ENCODE data around the gene VILL.

The VILL gene

GRCh38 chr3:38002291-38002876 is 11.8 kb downstream of the VILL start:
- no peak for DNase-seq

DNA sequence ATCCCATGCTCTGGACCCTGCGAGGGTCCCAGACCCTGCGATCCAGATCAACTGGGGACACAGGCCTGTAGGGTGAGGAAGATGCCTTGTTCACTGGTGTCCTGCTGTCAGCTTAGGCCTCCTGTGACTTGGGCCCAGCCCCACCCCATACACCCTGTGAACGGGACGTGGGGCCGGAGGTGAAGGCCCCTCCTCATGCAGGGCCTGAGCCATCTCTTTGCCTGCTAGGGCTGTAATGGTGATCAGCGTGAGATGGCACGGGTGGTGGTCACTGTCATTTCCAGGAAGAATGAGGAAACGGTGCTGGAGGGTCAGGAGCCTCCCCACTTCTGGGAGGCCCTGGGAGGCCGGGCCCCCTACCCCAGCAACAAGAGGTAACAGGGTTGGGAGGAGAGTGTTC is 12.4 kb downstream of the VILL start:
- no peak for DNase-seq

DNA sequence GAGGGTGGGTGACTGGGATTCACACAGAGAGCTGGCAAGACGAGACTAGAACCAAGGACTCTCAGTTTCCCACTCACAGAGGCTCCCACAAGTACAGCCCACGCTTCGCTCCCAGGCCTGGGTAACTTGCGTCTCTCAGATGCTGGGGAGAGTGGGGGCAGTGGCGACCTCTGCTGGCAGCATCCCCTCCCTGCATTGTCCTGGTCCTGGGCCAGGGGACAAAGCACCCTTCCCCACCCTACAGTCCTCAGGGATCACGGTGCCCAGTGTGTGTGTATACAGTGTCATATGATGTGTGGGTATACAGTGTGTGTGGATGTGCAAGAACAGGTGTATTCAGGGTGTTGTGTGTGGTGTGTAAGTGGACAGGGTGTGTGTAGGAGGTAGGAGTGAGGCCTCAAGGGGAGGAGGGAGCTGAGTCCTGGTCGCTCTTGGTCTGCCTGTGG is 12.8 kb downstream of the VILL start:
- DNase-seq = no peak

DNA sequence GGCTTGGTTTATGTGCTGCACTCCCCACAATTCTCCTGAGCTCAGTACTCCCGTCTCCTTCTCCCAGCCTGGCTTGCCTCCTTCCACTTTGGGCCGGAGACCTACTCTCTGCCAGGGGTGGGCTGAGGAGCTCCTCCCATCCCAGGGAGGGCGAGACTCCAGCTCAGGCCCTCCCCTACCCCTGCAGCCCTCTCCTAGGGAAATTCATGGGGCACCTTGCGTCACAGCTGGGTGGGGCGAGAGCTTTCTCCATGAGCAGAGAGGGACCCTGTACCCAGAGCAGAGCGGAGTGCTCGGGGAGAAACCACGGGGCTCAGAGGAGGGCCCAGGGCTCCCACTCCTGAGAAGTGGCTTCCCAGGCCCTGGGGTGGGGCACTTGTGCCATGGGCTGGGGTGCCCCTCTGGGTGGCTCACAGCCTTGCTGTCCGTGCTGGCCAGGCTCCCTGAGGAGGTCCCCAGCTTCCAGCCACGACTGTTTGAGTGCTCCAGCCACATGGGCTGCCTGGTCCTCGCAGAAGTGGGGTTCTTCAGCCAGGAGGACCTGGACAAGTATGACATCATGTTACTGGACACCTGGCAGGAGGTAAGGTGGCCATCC is 13.3 kb downstream of the VILL start:
- DNase-seq = no peak

- peak; percentile 29 for DNase-seq
These were observed 14.0 kb downstream of the VILL start for GRCh38 chr3:38004415-38005075.

- DNase-seq = no peak
These were observed 14.8 kb downstream of the VILL start for GRCh38 chr3:38005076-38006020.

DNA sequence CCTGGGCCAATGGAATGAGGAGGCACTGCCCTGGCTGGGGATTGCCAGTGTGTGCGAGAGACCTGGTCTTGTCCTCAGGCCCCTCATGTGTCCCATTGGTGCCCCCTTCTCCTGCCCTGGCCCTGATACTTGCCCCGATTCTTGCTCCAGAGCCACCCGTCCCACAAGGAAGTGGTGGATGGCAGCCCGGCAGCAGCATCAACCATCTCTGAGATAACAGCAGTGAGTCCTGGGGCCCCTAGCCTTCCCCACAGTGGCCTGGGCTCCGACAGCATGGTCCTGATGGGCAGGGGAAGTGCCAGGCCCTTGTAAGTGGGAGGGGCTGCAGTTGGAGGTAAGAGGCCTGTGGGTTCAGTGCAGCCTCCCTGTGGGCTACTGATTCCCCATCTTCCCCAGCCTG is 15.4 kb downstream of the VILL start:
- DNase-seq = no peak

GRCh38 chr3:38006445-38006995 is 15.9 kb downstream of the VILL start:
- DNase-seq = no peak

DNA sequence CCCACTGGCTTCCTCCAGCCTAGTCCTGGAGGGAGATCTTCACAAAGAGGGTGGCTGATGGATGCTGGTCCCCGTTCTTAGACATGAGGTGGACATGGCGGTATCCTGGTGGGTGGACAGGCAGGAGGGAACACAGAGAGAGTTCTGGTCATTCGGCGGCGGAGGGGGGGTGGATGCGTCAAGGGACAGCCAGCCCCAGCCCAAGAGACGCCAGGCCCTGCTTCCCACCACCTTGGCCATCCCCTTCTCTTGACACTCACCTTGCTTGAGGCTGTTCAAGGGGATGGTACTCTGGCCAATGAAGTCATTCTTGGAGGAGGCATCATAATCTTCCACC is 17.1 kb downstream of the VILL start:
- DNase-seq = no peak

GRCh38 chr3:38008191-38008701 is 17.7 kb downstream of the VILL start:
- DNase-seq = no peak

- no peak for DNase-seq
These were observed 18.5 kb downstream of the VILL start for GRCh38 chr3:38008971-38009580.

DNA sequence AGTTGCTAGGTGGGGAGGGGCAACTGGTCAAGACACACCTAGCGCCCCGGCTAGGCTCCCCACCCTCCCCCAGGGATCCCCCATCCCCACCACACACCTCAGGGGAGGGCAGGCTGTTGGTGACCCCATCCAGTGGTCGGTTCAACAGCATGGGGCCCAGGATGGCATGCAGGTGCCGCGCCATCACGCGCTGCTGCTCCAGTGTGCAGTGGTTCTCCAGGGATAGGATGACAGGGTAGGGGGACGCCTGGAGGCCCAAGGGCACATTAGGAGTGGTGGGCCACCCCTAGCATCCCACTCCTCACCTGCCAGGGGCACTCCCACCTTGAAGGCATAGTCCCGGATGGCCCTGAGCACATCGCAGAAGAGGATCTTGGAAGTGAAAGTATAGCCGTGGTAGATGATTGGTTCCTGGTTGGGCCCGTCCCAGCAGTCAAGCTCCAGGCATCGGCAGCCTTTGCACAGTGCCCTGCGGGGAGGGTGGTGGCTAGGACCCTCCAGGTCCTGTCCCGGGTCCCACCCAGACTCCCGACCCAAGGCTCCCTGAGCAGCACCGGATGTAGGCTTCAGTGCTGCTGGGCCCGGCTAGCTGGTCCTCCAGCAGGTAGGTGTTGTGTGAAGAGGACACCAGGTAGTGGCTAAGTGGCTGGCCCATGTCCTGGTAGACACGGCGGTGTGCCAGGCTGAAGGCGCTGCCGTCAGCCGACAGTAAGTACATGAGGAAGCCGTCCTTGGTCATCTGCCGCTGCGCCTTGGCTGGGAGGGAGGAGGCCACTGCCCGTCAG is 19.4 kb downstream of the VILL start:
- no peak for DNase-seq

DNA sequence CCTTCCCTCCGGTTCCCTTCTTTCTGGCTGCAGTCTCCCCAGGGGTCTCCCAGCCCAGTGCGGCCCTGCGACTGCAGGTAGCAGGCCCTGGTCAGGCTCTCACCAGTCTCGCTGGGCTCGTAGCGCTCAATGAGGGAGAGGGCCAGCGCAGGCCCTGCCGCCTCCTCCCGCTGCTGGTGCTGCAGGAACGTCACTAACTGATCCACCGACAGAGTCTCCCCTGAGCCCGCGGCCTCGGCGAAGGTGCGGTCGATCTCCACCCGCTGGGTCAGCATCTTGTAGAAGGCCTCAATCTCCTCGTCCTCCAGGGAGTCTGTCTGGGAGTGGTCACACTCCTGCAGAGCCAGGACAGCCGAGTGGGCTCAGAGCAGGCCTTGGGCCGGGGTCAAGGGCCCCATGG is 20.5 kb downstream of the VILL start:
- no peak for DNase-seq

GRCh38 chr3:38015485-38015884 is 24.9 kb downstream of the VILL start:
- DNase-seq = no peak

GRCh38 chr3:38015984-38016383 is 25.4 kb downstream of the VILL start:
- DNase-seq = no peak

DNA sequence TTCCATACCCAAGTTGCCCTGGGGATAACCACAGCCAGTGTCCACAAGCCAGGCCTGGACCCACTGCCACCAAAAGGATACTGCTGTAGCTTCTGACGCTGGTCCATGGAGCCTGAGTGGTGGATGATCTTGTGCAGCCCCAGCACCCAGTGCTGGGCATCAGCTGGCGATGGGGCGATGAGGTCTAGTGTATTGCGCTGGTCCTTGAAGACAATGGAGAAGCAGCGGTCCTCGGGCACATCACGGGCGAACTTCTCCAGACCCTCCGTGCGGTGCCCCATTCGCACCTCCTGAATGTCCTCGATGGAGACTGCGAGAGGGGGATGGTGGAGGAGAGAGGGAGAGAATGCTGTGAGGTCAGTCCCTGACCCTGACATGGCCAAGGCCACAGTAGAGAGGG is 25.8 kb downstream of the VILL start:
- no peak for DNase-seq

DNA sequence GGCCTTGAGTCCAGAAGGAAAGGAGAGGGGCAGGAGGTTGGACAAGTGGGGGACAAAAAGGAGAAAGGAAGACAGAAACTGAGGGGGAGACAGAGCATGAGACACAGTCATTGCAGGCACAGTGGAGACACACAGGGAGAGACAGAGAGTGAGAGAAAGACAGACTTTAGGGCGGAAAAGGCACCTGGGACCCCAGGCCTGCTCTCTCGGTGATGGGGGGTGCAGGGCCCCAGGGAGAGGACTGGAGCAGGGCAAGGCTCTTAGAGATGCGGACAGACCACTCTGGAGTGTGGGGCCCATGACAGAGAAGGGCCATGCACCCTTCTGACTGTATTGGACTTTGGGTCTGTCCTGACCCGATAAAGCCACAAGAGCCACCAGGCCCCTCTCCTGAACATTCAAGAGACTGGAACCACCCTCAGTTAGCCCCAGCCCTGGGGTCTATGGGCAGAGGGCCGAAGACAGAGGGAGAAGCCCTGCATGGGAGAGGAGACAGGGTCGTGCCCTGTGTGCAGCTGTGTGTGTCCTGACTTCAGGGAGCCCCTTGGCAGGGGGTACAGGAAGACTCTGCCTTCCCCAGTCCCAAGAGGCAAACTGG is 26.4 kb downstream of the VILL start:
- DNase-seq = no peak

DNA sequence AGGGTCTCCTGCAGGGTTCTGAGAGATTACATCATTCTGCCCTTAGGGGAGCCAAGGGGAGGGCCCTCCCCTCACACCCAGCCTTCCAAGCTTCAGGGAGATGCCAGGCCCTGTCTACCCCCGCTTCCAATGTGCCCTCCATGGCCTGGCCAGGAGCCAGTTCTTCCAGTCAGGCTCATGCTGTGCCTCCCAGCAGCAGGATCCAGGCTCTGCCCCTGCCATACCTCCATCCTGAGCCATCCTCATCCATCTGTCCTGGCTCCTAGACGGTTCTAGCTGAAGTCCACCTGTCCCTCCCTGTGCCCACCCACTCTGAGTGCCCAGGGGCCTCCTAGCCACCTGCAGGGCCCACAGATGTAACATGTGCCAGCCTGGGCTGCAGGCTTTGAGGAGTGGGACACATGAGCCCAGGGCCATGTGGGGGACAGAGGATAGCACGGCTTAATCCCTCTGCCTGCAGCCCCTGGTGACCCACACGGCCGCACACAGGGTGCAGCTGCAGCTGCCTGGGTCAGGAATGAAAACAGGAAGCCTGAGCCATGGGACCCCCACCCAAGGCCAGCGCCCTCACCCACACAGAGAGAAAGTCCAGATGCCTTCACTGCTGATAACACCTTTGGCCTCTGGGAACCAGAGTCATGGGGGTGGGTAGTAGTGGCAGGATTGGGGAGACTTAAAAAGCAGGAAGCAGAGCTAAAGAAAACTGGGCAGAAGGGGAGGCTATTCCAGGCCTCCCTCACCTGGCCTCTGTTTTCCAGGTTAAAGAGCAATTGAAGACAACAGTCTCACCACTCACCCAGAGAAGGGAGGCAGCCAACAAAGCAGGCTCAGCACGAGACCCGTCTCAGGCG is 27.1 kb downstream of the VILL start:
- no peak for DNase-seq

DNA sequence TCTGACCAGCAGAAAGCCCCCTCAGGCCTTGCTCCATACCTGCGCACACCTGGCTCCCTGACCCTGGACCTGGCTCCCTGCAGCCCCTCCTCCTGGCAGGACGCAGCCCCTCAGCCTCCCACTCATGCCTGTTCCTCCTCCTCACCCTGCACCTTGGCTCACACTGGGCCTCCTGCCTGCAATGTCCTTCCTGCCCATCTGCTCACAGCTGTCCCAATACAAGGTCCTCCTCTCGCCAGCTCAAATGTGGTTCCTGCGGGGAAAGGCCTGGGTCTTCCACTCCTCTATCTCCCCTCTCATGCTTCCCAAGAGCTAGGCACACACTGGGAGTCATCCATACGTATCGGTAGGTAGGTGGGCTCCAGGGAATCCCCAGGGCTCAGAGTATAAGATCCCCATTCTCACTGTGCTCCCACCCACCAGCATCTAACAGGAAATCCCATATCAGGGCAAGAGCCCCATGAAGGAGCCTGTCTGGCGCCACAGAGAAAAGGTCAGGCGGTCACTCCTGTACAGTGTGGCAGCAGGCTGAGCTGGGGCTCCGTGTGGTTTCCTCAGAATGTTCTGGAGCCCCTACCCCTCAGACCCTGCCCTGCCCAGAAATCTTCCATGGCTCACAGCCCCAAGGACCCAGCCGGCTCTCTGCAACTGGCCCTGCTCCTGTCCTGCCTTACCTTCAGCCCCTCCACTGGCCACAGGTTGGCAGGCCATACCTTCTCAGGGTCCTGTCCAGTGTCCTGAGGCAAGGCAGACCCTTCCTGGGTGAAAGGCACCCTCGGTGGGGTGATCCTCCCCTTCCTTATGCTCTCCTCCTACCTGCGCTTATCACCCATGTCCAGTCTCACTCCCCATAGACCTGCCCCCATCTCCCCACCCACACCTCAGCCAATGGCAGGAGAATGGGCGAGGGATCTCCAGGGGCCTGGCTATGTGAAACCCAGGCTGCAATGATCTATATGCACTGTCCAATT is 28.0 kb downstream of the VILL start:
- DNase-seq = no peak
